ENCODE measurements around the gene TMTC1.
A peak's percentile ranks its signal among the peaks of the same experiment; 100 is the strongest.

Gene TMTC1

GRCh38 chr12:29610473-29611170, 173.1 kb downstream of the TMTC1 start:
- no peak for TF ChIP-seq POLR2A (IDR thresholded peaks at IDR 0.05; ENCODE audit: extremely low read depth, insufficient read length)
- TF ChIP-seq, protein P1, sequence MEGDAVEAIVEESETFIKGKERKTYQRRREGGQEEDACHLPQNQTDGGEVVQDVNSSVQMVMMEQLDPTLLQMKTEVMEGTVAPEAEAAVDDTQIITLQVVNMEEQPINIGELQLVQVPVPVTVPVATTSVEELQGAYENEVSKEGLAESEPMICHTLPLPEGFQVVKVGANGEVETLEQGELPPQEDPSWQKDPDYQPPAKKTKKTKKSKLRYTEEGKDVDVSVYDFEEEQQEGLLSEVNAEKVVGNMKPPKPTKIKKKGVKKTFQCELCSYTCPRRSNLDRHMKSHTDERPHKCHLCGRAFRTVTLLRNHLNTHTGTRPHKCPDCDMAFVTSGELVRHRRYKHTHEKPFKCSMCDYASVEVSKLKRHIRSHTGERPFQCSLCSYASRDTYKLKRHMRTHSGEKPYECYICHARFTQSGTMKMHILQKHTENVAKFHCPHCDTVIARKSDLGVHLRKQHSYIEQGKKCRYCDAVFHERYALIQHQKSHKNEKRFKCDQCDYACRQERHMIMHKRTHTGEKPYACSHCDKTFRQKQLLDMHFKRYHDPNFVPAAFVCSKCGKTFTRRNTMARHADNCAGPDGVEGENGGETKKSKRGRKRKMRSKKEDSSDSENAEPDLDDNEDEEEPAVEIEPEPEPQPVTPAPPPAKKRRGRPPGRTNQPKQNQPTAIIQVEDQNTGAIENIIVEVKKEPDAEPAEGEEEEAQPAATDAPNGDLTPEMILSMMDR (IDR thresholded peaks at IDR 0.05; ENCODE audit: low read depth, low read length), result no peak
- no peak for TF ChIP-seq MYC (IDR thresholded peaks at IDR 0.05; ENCODE audit: low read depth, low read length)
- TF ChIP-seq MAX (IDR thresholded peaks at IDR 0.05; ENCODE audit: low read depth, low read length), result no peak
- H3K4me3 ChIP-seq (ENCODE audit: low read depth, low read length), result no peak overlapping the region
- no peak for DNase-seq (ENCODE audit: low read depth)

DNA sequence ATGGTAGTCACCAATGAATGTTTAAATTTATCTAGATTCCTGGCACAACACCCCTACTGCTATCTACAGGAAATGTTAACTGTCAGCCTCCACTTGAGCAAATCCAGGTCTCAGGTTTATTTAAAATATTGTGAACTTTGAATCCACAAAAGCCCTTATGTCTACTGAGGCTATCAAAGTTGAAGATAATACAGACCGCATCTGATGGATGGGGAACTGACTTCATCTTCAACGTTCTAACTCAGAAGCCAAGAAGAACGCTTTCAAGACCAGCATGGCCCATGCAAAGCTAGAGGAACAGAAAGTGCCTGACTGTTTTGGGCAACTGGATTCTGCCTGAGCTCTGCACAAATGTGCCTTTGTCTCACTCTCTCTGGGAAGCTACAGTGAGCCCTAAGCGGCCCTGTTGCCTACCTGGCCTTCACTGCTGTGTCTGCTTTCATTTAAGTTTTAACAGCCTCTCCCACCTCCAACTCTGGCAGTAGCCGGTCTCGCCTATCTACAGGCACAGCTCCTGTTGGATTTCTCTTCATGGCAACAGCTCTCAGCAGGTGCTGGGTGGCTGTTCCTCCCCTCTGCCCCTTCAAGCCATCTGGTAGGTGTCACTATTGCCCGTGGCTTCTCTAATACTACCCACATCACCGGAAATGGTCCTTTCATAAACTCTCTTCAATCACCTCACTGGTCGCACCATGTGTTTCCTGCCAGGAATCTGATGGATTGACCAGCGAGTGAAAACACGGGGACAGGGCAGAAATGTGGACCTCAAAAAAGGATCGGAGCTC, 174.1 kb downstream of the TMTC1 start:
- no peak overlapping the region for H3K4me3 ChIP-seq (ENCODE audit: low read depth, low read length)
- no peak for DNase-seq (ENCODE audit: low read depth)
- TF ChIP-seq MAX (IDR thresholded peaks at IDR 0.05; ENCODE audit: low read depth, low read length) (no peak), MYC (IDR thresholded peaks at IDR 0.05; ENCODE audit: low read depth, low read length) (no peak), POLR2A (IDR thresholded peaks at IDR 0.05; ENCODE audit: extremely low read depth, insufficient read length) (no peak)
- TF ChIP-seq, protein P1 (IDR thresholded peaks at IDR 0.05; ENCODE audit: low read depth, low read length), result no peak

- no peak overlapping the region for H3K4me3 ChIP-seq (ENCODE audit: low read depth, low read length)
- no peak for DNase-seq (ENCODE audit: low read depth)
- no peak for TF ChIP-seq MYC (IDR thresholded peaks at IDR 0.05; ENCODE audit: low read depth, low read length)
- TF ChIP-seq, protein P1 (IDR thresholded peaks at IDR 0.05; ENCODE audit: low read depth, low read length), result no peak
- no peak for TF ChIP-seq MAX (IDR thresholded peaks at IDR 0.05; ENCODE audit: low read depth, low read length)
- no peak for TF ChIP-seq POLR2A (IDR thresholded peaks at IDR 0.05; ENCODE audit: extremely low read depth, insufficient read length)
These were observed 175.2 kb downstream of the TMTC1 start for GRCh38 chr12:29608581-29608980.

- no peak overlapping the region for H3K4me3 ChIP-seq (ENCODE audit: low read depth, low read length)
- no peak for TF ChIP-seq MAX (IDR thresholded peaks at IDR 0.05; ENCODE audit: low read depth, low read length)
- TF ChIP-seq POLR2A (IDR thresholded peaks at IDR 0.05; ENCODE audit: extremely low read depth, insufficient read length), result no peak
- TF ChIP-seq, protein P1 (IDR thresholded peaks at IDR 0.05; ENCODE audit: low read depth, low read length), result no peak
- no peak for TF ChIP-seq MYC (IDR thresholded peaks at IDR 0.05; ENCODE audit: low read depth, low read length)
- peak; percentile 40 for DNase-seq (ENCODE audit: low read depth)
These were observed 184.4 kb downstream of the TMTC1 start for GRCh38 chr12:29599381-29599780.

GRCh38 chr12:29595071-29595755, 188.5 kb downstream of the TMTC1 start:
- no peak for TF ChIP-seq POLR2A (IDR thresholded peaks at IDR 0.05; ENCODE audit: extremely low read depth, insufficient read length)
- TF ChIP-seq MYC (IDR thresholded peaks at IDR 0.05; ENCODE audit: low read depth, low read length), result no peak
- no peak for TF ChIP-seq MAX (IDR thresholded peaks at IDR 0.05; ENCODE audit: low read depth, low read length)
- DNase-seq (ENCODE audit: low read depth), result no peak
- no peak overlapping the region for H3K4me3 ChIP-seq (ENCODE audit: low read depth, low read length)

Measured in NB4 (cell line).